Parathyroid adenoma (tissue), 2 donors: ENCODE results near the gene PGF.

ENCODE experiments used
- H2AFZ ChIP-seq: fragments of 300-600 bp; sonication (generic); one replicate; pipeline ENCODE4 v1.7.0; 2017; ENCODE audit warnings: antibody characterized with exemption, mild to moderate bottlenecking
- H3K27ac ChIP-seq: fragments of 300-600 bp; sonication (generic); one replicate; pipeline ENCODE4 v1.7.0; 2017
- H3K27me3 ChIP-seq: fragments of 300-600 bp; sonication (generic); one replicate; pipeline ENCODE4 v1.7.0; 2017; ENCODE audit warnings: low read length; ENCODE audit not compliant: control insufficient read depth, insufficient read depth
- H3K36me3 ChIP-seq: fragments of 300-600 bp; sonication (generic); one replicate; pipeline ENCODE4 v1.7.0; 2017; ENCODE audit warnings: low read length; ENCODE audit not compliant: control insufficient read depth, insufficient read depth
- H3K4me1 ChIP-seq: fragments of 300-600 bp; sonication (generic); one replicate; pipeline ENCODE4 v1.7.0; 2017; ENCODE audit warnings: control low read depth
- H3K4me2 ChIP-seq: fragments of 300-600 bp; sonication (generic); one replicate; pipeline ENCODE4 v1.7.0; 2017; ENCODE audit warnings: low read length
- H3K4me3 ChIP-seq: fragments of 300-600 bp; sonication (generic); one replicate; pipeline ENCODE4 v1.7.0; 2017; ENCODE audit warnings: low read depth, low read length
- H3K79me2 ChIP-seq: fragments of 300-600 bp; sonication (generic); one replicate; pipeline ENCODE4 v1.7.0; 2017; ENCODE audit warnings: control low read depth
- H3K9ac ChIP-seq: fragments of 300-600 bp; sonication (generic); one replicate; pipeline ENCODE4 v1.7.0; 2017; ENCODE audit warnings: mild to moderate bottlenecking
- H3K9me3 ChIP-seq: fragments of 300-600 bp; sonication (generic); one replicate; pipeline ENCODE4 v1.7.0; 2017; ENCODE audit warnings: low read length; ENCODE audit not compliant: control insufficient read depth
- CTCF ChIP-seq: fragments of 300-600 bp; sonication (generic); IDR thresholded peaks from one replicate; pipeline ENCODE4 v1.7.0; 2017; ENCODE audit warnings: antibody characterized with exemption, mild to moderate bottlenecking
- donor health status: primary hyperparathyroidism.

Gene PGF

DNA sequence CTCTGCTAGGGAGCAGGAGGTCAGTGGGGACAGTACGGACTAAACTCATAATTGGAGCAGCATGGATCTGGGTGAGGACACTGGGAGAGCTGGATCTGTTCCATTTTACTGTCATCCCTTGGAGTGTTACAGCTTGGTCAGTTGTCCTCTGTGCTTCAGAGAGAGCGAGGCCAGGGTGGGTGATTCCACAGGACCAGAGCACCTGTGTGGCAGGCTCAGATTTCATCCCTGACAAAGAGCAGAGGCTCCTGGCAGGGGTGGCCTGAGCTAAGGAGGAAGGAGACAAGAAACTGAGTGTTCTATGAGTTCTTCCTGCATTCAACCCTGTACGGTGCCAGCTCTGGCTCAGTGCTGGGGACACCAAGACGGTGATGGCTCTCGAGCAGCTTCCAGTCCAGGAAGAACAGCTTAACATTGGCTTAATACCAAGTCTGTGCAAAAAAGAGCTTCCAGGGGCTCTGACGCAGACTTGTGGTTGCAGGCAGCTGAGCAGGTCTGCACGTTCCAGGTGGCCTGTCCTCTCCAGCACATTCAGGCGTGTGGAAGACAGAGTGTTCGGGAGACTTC, 8.4 kb upstream of the PGF start:
- H3K36me3 ChIP-seq: no peaks in the 10 kb centered on the region
- H3K27ac ChIP-seq: peak overlapping the region; percentile 79
- no peaks in the 10 kb centered on the region for H3K27me3 ChIP-seq
- H2AFZ ChIP-seq: peak overlapping the region; percentile 88
- no peak overlapping the region for H3K4me3 ChIP-seq
- H3K9ac ChIP-seq: no peak overlapping the region
- H3K9me3 ChIP-seq: no peaks in the 10 kb centered on the region
- TF ChIP-seq CTCF: no peak
- H3K4me1 ChIP-seq: peaks cover 21% of the 10 kb centered on the region
- H3K79me2 ChIP-seq: no peaks in the 10 kb centered on the region
- no peak overlapping the region for H3K4me2 ChIP-seq

- H3K27me3 ChIP-seq: no peaks in the 10 kb centered on the region
- TF ChIP-seq CTCF: no peak
- H3K27ac ChIP-seq: peak overlapping the region; percentile 79
- H3K9me3 ChIP-seq: no peaks in the 10 kb centered on the region
- peaks cover 21% of the 10 kb centered on the region for H3K4me1 ChIP-seq
- H3K9ac ChIP-seq: no peak overlapping the region
- no peaks in the 10 kb centered on the region for H3K36me3 ChIP-seq
- H2AFZ ChIP-seq: peak overlapping the region; percentile 88
- no peaks in the 10 kb centered on the region for H3K79me2 ChIP-seq
- no peak overlapping the region for H3K4me2 ChIP-seq
- no peak overlapping the region for H3K4me3 ChIP-seq
Observed at GRCh38 chr14:74963178-74963704, 7.8 kb upstream of the PGF start.

- TF ChIP-seq CTCF: no peak
- Histone ChIP-seq H3K4me2 (no peak overlapping the region), H3K36me3 (no peaks in the 10 kb centered on the region), H3K9me3 (no peaks in the 10 kb centered on the region), H3K79me2 (no peaks in the 10 kb centered on the region), H3K9ac (no peak overlapping the region), H2AFZ (no peak overlapping the region), H3K27ac (no peak overlapping the region), H3K4me1 (peaks cover 21% of the 10 kb centered on the region), H3K4me3 (no peak overlapping the region), H3K27me3 (no peaks in the 10 kb centered on the region)
Observed at GRCh38 chr14:74962493-74962892, 7.1 kb upstream of the PGF start.

- Histone ChIP-seq H3K27me3 (no peaks in the 10 kb centered on the region), H2AFZ (no peak overlapping the region), H3K4me3 (no peak overlapping the region), H3K79me2 (no peaks in the 10 kb centered on the region), H3K4me2 (no peak overlapping the region), H3K4me1 (peaks cover 21% of the 10 kb centered on the region), H3K9ac (no peak overlapping the region), H3K27ac (no peak overlapping the region), H3K36me3 (no peaks in the 10 kb centered on the region), H3K9me3 (no peaks in the 10 kb centered on the region)
- no peak for TF ChIP-seq CTCF
Observed at GRCh38 chr14:74962046-74962445, 6.6 kb upstream of the PGF start.

GRCh38 chr14:74961238-74961911, 6.0 kb upstream of the PGF start:
- Histone ChIP-seq H3K27ac (no peak overlapping the region), H3K9me3 (no peaks in the 10 kb centered on the region), H3K4me2 (no peak overlapping the region), H3K4me3 (no peak overlapping the region), H2AFZ (no peak overlapping the region), H3K9ac (no peak overlapping the region), H3K27me3 (no peaks in the 10 kb centered on the region), H3K36me3 (no peaks in the 10 kb centered on the region), H3K79me2 (no peaks in the 10 kb centered on the region), H3K4me1 (peaks cover 21% of the 10 kb centered on the region)
- TF ChIP-seq CTCF: no peak
